ENCODE results near the gene KRT24.

Gene KRT24

GRCh38 chr17:40720899-40721298 is 17.3 kb upstream of the KRT24 start:
- H3K27me3 ChIP-seq (ENCODE audit: control insufficient read depth, insufficient read depth, low read length) = peaks cover 8% of the 10 kb centered on the region
- H3K9me3 ChIP-seq (ENCODE audit: control insufficient read depth, low read length) = no peaks in the 10 kb centered on the region
- H3K4me3 ChIP-seq (ENCODE audit: low read length) = no peak overlapping the region

GRCh38 chr17:40718930-40719329 is 15.4 kb upstream of the KRT24 start:
- H3K4me1 ChIP-seq (ENCODE audit: control insufficient read depth, insufficient read depth, low read length) = no peaks in the 10 kb centered on the region
- H3K4me3 ChIP-seq (ENCODE audit: low read length) = no peak overlapping the region
- H3K9ac ChIP-seq (ENCODE audit: low read length) = no peak overlapping the region
- H3K36me3 ChIP-seq (ENCODE audit: control insufficient read depth, insufficient read depth, low read length) = no peaks in the 10 kb centered on the region
- H3K9me3 ChIP-seq (ENCODE audit: control insufficient read depth, low read length) = no peaks in the 10 kb centered on the region
- peaks cover 8% of the 10 kb centered on the region for H3K27me3 ChIP-seq (ENCODE audit: control insufficient read depth, insufficient read depth, low read length)

More at GRCh38 chr17:40720899-40721298, 17.3 kb upstream of the KRT24 start:
- Histone ChIP-seq H3K9ac (ENCODE audit: low read length) (no peak overlapping the region), H3K36me3 (ENCODE audit: control insufficient read depth, insufficient read depth, low read length) (no peaks in the 10 kb centered on the region), H3K4me1 (ENCODE audit: control insufficient read depth, insufficient read depth, low read length) (no peaks in the 10 kb centered on the region)

DNA sequence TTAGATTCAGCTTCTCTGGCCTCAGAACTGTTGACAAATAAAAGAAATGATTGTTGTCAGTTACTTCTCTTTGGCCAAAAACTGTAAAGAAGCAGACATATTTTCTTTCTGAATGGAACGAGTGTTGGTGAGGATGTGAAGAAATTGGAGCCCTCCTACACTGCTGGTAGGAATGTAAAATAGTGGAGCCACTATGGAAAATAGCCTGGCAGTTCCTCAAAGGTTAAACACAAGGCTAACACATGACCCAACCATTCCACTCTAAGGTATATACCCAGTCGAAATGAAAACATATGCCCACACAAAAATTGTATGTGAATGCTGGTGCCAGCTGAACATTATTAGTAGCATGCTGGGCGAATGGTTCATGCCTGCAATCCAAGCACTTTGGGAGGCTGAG is 14.2 kb upstream of the KRT24 start:
- Histone ChIP-seq H3K9ac (ENCODE audit: low read length) (no peak overlapping the region), H3K4me1 (ENCODE audit: control insufficient read depth, insufficient read depth, low read length) (no peaks in the 10 kb centered on the region), H3K4me3 (ENCODE audit: low read length) (no peak overlapping the region), H3K27me3 (ENCODE audit: control insufficient read depth, insufficient read depth, low read length) (peaks cover 3% of the 10 kb centered on the region), H3K36me3 (ENCODE audit: control insufficient read depth, insufficient read depth, low read length) (no peaks in the 10 kb centered on the region), H3K9me3 (ENCODE audit: control insufficient read depth, low read length) (no peaks in the 10 kb centered on the region)

- no peaks in the 10 kb centered on the region for H3K4me1 ChIP-seq (ENCODE audit: control insufficient read depth, insufficient read depth, low read length)
- no peaks in the 10 kb centered on the region for H3K36me3 ChIP-seq (ENCODE audit: control insufficient read depth, insufficient read depth, low read length)
- no peak overlapping the region for H3K9ac ChIP-seq (ENCODE audit: low read length)
- no peaks in the 10 kb centered on the region for H3K9me3 ChIP-seq (ENCODE audit: control insufficient read depth, low read length)
- H3K4me3 ChIP-seq (ENCODE audit: low read length) = no peak overlapping the region
- H3K27me3 ChIP-seq (ENCODE audit: control insufficient read depth, insufficient read depth, low read length) = peaks cover 3% of the 10 kb centered on the region
Observed at GRCh38 chr17:40714473-40714872, 10.9 kb upstream of the KRT24 start.

DNA sequence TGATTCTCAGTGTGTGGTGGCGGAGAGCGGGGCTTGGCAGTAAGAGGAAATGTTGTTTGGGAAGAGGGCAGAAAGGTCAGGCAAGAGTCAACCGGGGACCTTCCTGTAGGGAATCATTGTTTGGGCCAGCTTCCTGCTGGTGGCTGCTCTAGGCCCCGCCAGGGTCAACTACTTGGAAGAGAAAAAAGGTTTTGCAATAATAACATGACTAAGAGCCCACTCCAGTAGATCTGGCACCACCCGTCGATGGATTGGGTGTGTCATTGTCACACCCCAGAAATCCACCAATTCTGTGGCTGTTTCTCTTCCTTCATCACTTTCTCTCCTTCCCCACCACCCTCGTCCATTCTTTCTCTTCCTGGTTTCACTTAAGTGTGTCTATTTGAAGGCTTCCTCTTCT is 4.2 kb upstream of the KRT24 start:
- Histone ChIP-seq H3K9me3 (ENCODE audit: control insufficient read depth, low read length) (no peaks in the 10 kb centered on the region), H3K27me3 (ENCODE audit: control insufficient read depth, insufficient read depth, low read length) (peaks cover 9% of the 10 kb centered on the region), H3K9ac (ENCODE audit: low read length) (no peak overlapping the region), H3K36me3 (ENCODE audit: control insufficient read depth, insufficient read depth, low read length) (no peaks in the 10 kb centered on the region), H3K4me1 (ENCODE audit: control insufficient read depth, insufficient read depth, low read length) (no peaks in the 10 kb centered on the region), H3K4me3 (ENCODE audit: low read length) (no peak overlapping the region)

- Histone ChIP-seq H3K4me1 (ENCODE audit: control insufficient read depth, insufficient read depth, low read length) (no peaks in the 10 kb centered on the region), H3K9ac (ENCODE audit: low read length) (no peak overlapping the region), H3K9me3 (ENCODE audit: control insufficient read depth, low read length) (no peaks in the 10 kb centered on the region), H3K27me3 (ENCODE audit: control insufficient read depth, insufficient read depth, low read length) (peaks cover 9% of the 10 kb centered on the region), H3K4me3 (ENCODE audit: low read length) (no peak overlapping the region), H3K36me3 (ENCODE audit: control insufficient read depth, insufficient read depth, low read length) (no peaks in the 10 kb centered on the region)
Observed at GRCh38 chr17:40705584-40705983, 2.0 kb upstream of the KRT24 start.

- Histone ChIP-seq H3K4me3 (ENCODE audit: low read length) (no peak overlapping the region), H3K27me3 (ENCODE audit: control insufficient read depth, insufficient read depth, low read length) (peaks cover 9% of the 10 kb centered on the region), H3K36me3 (ENCODE audit: control insufficient read depth, insufficient read depth, low read length) (no peaks in the 10 kb centered on the region), H3K9me3 (ENCODE audit: control insufficient read depth, low read length) (no peaks in the 10 kb centered on the region), H3K9ac (ENCODE audit: low read length) (no peak overlapping the region), H3K4me1 (ENCODE audit: control insufficient read depth, insufficient read depth, low read length) (no peaks in the 10 kb centered on the region)
Observed at GRCh38 chr17:40702271-40702670, 1.3 kb downstream of the KRT24 start.

GRCh38 chr17:40699853-40700252 is 3.7 kb downstream of the KRT24 start:
- H3K4me1 ChIP-seq (ENCODE audit: control insufficient read depth, insufficient read depth, low read length) = no peaks in the 10 kb centered on the region
- H3K9me3 ChIP-seq (ENCODE audit: control insufficient read depth, low read length) = no peaks in the 10 kb centered on the region
- no peak overlapping the region for H3K9ac ChIP-seq (ENCODE audit: low read length)
- no peak overlapping the region for H3K4me3 ChIP-seq (ENCODE audit: low read length)
- peaks cover 11% of the 10 kb centered on the region for H3K27me3 ChIP-seq (ENCODE audit: control insufficient read depth, insufficient read depth, low read length)
- H3K36me3 ChIP-seq (ENCODE audit: control insufficient read depth, insufficient read depth, low read length) = no peaks in the 10 kb centered on the region

DNA sequence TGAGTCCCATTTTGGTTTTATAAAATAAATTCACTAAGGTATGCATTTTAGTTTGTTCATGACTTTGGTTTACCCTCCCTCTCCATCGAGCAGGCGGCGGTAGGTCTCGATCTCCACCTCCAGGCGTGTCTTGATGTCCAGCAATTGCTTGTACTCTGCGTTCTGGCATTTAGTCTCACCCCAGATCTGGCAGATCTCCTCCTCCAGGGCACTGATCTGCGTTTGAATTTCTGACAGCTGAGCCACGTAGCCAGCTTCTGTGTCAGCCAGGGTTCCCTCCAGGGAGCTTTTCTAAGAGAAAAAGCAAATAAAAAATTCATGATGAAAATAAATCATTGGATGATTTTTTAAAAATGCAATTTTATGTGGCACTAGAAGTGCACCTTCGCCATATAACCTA is 4.2 kb downstream of the KRT24 start:
- Histone ChIP-seq H3K4me3 (ENCODE audit: low read length) (no peak overlapping the region), H3K27me3 (ENCODE audit: control insufficient read depth, insufficient read depth, low read length) (peaks cover 11% of the 10 kb centered on the region), H3K36me3 (ENCODE audit: control insufficient read depth, insufficient read depth, low read length) (no peaks in the 10 kb centered on the region), H3K9ac (ENCODE audit: low read length) (no peak overlapping the region), H3K9me3 (ENCODE audit: control insufficient read depth, low read length) (no peaks in the 10 kb centered on the region), H3K4me1 (ENCODE audit: control insufficient read depth, insufficient read depth, low read length) (no peaks in the 10 kb centered on the region)

GRCh38 chr17:40697297-40697696 is 6.3 kb downstream of the KRT24 start:
- Histone ChIP-seq H3K36me3 (ENCODE audit: control insufficient read depth, insufficient read depth, low read length) (no peaks in the 10 kb centered on the region), H3K9me3 (ENCODE audit: control insufficient read depth, low read length) (no peaks in the 10 kb centered on the region), H3K4me1 (ENCODE audit: control insufficient read depth, insufficient read depth, low read length) (no peaks in the 10 kb centered on the region), H3K9ac (ENCODE audit: low read length) (no peak overlapping the region), H3K4me3 (ENCODE audit: low read length) (no peak overlapping the region), H3K27me3 (ENCODE audit: control insufficient read depth, insufficient read depth, low read length) (peaks cover 3% of the 10 kb centered on the region)

GRCh38 chr17:40696651-40697072 is 6.9 kb downstream of the KRT24 start:
- Histone ChIP-seq H3K27me3 (ENCODE audit: control insufficient read depth, insufficient read depth, low read length) (peaks cover 3% of the 10 kb centered on the region), H3K9ac (ENCODE audit: low read length) (no peak overlapping the region), H3K36me3 (ENCODE audit: control insufficient read depth, insufficient read depth, low read length) (no peaks in the 10 kb centered on the region), H3K9me3 (ENCODE audit: control insufficient read depth, low read length) (no peaks in the 10 kb centered on the region), H3K4me1 (ENCODE audit: control insufficient read depth, insufficient read depth, low read length) (no peaks in the 10 kb centered on the region), H3K4me3 (ENCODE audit: low read length) (no peak overlapping the region)

- Histone ChIP-seq H3K9ac (ENCODE audit: low read length) (no peak overlapping the region), H3K4me3 (ENCODE audit: low read length) (no peak overlapping the region), H3K36me3 (ENCODE audit: control insufficient read depth, insufficient read depth, low read length) (no peaks in the 10 kb centered on the region), H3K4me1 (ENCODE audit: control insufficient read depth, insufficient read depth, low read length) (no peaks in the 10 kb centered on the region), H3K27me3 (ENCODE audit: control insufficient read depth, insufficient read depth, low read length) (peaks cover 3% of the 10 kb centered on the region), H3K9me3 (ENCODE audit: control insufficient read depth, low read length) (no peaks in the 10 kb centered on the region)
Observed at GRCh38 chr17:40695874-40696472, 7.6 kb downstream of the KRT24 start.

DNA sequence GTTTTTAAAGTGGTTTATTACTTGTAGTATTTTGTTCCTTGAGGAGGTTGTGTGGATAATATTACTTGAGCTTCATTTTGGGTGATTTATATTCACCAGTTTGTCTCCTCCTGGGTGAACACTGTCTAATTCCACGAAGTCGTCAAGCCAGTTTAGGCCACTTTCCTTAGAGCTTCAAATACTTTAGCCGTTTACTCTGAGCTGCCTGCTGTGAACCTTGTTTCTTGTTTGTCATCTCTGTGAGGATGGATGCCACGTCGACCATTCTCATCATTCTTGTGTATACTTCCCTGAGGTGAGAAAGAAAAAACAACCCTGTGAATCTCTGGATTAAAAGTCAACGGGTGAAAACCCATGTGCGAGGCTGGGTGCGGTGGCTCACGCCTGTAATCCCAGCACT is 9.0 kb downstream of the KRT24 start:
- Histone ChIP-seq H3K4me3 (ENCODE audit: low read length) (no peak overlapping the region), H3K9ac (ENCODE audit: low read length) (no peak overlapping the region), H3K27me3 (ENCODE audit: control insufficient read depth, insufficient read depth, low read length) (peaks cover 3% of the 10 kb centered on the region), H3K36me3 (ENCODE audit: control insufficient read depth, insufficient read depth, low read length) (no peaks in the 10 kb centered on the region), H3K9me3 (ENCODE audit: control insufficient read depth, low read length) (no peaks in the 10 kb centered on the region), H3K4me1 (ENCODE audit: control insufficient read depth, insufficient read depth, low read length) (no peaks in the 10 kb centered on the region)
